ENCODE data around the gene RAB14. TPM values are rescaled to one million over a fixed set of nuclear protein-coding genes. Genes with fewer than 3 reads are reported as not detected.

Gene RAB14
- total RNA-seq, 1 experiment from 2014 or later, result 63.1 TPM

GRCh38 chr9:121144482-121144881, 57.2 kb downstream of the RAB14 start:
- BruUV-seq (replicated peaks), result no TSS peak
- Histone ChIP-seq H3K4me2 (ENCODE audit: low read length) (no peak overlapping the region), H3K4me3 (replicated peaks in 1 of 2; ENCODE audit: low read depth in 1 of 2, low read length in 2 of 2) (no peak overlapping the region), H3K79me2 (ENCODE audit: insufficient read depth, low read length) (no peaks in the 10 kb centered on the region), H3K9me2 (ENCODE audit: insufficient read depth) (no peaks in the 10 kb centered on the region), H4K20me1 (ENCODE audit: insufficient read depth) (no peaks in the 10 kb centered on the region), H3K36me3 (ENCODE audit: control insufficient read depth in 1 of 2, insufficient read depth in 2 of 2, low read length in 2 of 2) (peaks cover 0 to 9% of the 10 kb centered on the region in 2 experiments; a peak in 3 of 4 replicates), H3K27ac (ENCODE audit: low read depth, low read length) (no peak overlapping the region), H3K9ac (ENCODE audit: low read length) (no peak overlapping the region), H3K4me1 (ENCODE audit: control insufficient read depth in 1 of 2, insufficient read depth in 2 of 2, low read length in 2 of 2) (no peaks in the 10 kb centered on the region), H3K27me3 (ENCODE audit: insufficient read depth, low read length) (no peaks in the 10 kb centered on the region), H2AFZ (ENCODE audit: low read depth, low read length, poor library complexity, severe bottlenecking) (no peak overlapping the region), H3K9me3 (ENCODE audit: control insufficient read depth in 1 of 2, insufficient read depth in 1 of 2, low read depth in 1 of 2, low read length in 2 of 2) (no peaks in the 10 kb centered on the region)
- ATAC-seq, result no peak
- DNase-seq (ENCODE audit: low read depth, low spot score), result no peak
- CTCF ChIA-PET, result no interaction called here
- RAD21 ChIA-PET (ENCODE audit: low non-redundant PET in 1 of 2, low total read pairs in 2 of 2, uncharacterized antibody in 2 of 2, unreplicated experiment in 2 of 2), result no interaction called here
- POLR2A ChIA-PET, result no interaction called here
- intact Hi-C loops (cut with micrococcal nuclease), result no loop called here
- TF ChIP-seq TCF7L2 (IDR thresholded peaks at IDR 0.05; ENCODE audit: borderline replicate concordance, extremely low read depth, insufficient read depth, insufficient read length) (no peak), POLR2A (IDR thresholded peaks at IDR 0.05; ENCODE audit: borderline replicate concordance, extremely low read depth, insufficient read depth, insufficient read length) (no peak), ZNF274 (IDR thresholded peaks at IDR 0.05; ENCODE audit: low read depth, low read length) (no peak), SP1 (IDR thresholded peaks at IDR 0.05; ENCODE audit: low read depth) (no peak), EZH2phosphoT487 (IDR thresholded peaks at IDR 0.05; ENCODE audit: borderline replicate concordance) (no peak), REST (IDR thresholded peaks at IDR 0.05; ENCODE audit: low read depth) (no peak), ATF3 (IDR thresholded peaks at IDR 0.05) (no peak), POLR2AphosphoS5 (IDR thresholded peaks at IDR 0.05; ENCODE audit: low read depth, low read length) (no peak), FOSL1 (IDR thresholded peaks at IDR 0.05; ENCODE audit: low read depth) (no peak)
- TF ChIP-seq, protein P1, sequence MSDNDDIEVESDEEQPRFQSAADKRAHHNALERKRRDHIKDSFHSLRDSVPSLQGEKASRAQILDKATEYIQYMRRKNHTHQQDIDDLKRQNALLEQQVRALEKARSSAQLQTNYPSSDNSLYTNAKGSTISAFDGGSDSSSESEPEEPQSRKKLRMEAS (IDR thresholded peaks at IDR 0.05), result no peak
- TF ChIP-seq, protein P2, sequence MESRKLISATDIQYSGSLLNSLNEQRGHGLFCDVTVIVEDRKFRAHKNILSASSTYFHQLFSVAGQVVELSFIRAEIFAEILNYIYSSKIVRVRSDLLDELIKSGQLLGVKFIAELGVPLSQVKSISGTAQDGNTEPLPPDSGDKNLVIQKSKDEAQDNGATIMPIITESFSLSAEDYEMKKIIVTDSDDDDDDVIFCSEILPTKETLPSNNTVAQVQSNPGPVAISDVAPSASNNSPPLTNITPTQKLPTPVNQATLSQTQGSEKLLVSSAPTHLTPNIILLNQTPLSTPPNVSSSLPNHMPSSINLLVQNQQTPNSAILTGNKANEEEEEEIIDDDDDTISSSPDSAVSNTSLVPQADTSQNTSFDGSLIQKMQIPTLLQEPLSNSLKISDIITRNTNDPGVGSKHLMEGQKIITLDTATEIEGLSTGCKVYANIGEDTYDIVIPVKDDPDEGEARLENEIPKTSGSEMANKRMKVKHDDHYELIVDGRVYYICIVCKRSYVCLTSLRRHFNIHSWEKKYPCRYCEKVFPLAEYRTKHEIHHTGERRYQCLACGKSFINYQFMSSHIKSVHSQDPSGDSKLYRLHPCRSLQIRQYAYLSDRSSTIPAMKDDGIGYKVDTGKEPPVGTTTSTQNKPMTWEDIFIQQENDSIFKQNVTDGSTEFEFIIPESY (IDR thresholded peaks at IDR 0.05; ENCODE audit: extremely low read depth, insufficient replicate concordance, low read length), result no peak

All from HCT116 (cell line).